NCI-H1105 treated with DMSO at 0.1 percent for 48 hours (cell line): Measurements from ENCODE around the gene SLC9A9.

Experiments
- DNase-seq: peaks from one replicate; lab custom pipeline; 2025; lab: John Stamatoyannopoulos, UW

SLC9A9 gene

DNA sequence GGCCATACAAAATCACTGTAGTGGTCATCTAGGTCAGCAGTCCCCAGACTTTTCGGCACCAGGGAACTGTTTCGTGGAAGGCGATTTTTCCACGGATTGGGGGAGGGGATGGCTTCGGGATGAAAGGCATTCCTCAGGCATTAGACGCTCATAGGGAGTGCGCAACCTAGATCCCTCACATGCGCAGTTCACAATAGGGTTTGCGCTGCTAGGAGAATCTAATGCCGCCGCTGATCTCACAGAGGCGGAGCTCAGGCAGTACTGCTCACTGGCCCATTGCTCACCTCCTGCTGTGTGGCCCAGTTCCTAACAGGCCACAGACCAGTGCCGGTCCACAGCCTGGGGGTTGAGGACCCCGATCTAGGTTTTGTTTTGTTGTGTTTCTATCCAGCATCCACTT is 200.1 kb downstream of the SLC9A9 start:
- DNase-seq: no peak

DNA sequence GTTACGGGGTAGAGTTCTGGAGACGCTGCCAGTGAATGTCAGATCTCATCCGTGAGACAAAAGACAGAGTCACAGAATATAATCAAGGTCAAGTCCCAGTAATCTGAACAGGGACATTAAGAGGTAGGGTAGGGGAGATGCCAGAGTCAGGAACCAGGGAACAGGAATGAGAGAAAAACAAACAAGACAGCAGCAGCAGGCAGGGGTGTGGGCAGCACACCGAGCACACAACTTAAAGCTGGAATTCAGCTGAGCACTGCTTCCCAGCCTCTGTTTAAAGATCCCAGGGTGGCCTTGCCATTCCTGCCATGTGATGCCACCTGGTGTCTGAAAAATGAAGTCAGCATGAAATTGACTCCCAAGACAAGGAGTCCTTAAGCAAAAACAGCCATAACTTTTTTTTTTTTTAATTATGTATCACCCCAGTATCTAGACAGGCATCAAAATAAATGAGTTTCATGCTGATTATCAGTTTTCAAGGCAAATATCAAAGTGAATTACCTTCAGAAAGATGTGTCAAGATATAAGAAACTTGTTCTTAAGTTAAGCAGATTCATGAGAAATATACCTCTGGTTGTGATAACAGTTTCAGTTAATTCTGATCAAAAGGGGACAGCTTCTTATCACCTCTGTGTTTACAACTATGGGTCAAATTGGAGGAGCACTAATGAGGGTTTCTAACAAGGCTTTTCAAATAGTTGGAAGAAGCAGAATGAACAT is 203.7 kb downstream of the SLC9A9 start:
- peak; percentile 88 for DNase-seq

DNA sequence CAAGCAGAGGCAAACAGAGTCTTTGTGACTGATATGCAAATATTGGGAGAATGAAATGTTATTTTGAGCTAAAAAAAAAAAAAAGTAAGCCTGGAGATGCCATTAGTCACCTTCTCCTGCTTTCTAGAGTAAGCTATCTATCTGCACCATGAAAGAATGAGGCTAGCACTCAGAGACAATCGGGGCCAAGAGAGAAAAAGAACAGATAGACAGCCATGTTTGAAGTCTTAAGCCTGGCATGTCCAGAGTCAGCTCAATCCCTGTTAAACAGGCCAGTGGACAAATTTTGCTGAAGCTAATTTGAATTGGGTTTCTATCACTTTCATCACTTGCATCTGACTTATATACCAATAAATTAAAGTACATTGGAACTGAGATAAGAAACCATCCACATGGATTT is 204.4 kb downstream of the SLC9A9 start:
- DNase-seq: no peak

DNA sequence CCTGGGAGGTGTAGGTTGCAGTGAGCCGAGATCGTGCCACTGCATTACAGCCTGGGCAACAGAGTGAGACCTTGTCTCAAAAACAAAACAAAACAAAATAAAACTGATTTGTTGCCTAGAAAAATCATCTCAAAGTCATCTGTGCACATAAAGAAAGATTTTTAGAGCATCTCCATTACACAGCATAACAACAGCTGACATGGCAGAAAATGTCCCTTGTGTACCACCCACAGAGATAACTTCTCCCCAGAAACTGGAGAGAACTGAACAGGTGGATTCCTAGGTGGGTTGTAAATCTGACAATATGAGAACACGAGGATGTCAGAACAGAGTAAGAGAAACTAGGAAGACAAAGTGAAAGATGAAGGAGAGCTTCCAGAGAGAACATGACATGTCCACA is 207.5 kb downstream of the SLC9A9 start:
- DNase-seq: no peak

DNA sequence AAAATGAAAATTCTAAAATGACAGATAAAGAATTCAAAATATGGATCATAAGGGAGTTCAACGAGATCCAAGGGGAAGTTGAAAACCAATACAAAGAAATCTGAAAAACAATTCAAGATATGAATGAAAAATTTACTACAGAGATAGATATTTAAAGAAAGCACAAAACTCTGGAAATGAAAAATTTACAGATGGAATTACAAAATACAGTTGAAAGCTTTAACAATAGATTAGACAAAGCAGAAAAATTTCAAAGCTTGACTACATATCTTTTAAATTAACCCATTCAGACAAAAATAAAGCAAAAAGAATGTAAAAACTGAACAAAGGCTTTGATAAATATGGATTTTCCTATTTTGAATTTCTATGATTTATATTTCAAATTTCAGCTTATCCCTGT is 211.1 kb downstream of the SLC9A9 start:
- DNase-seq: no peak

DNA sequence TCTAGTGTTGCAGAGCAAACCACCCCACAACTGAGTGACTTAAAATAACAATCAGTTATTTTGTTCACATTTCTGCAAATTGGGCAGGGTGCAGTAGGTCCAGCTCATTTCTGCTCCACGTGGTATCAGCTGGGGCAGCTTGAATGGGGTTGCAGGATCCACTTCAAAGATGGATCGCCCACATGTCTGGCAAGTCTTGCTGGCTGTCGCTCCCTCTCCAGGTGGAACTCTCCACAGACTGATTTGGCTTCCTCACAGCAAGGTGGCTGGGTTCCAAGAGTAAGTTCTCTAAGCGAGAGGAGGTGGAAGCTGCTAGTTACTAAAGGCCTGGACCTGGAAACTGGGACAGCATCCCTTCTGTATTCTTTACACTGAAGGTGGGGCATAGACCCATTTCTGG is 213.3 kb downstream of the SLC9A9 start:
- peak; percentile 74 for DNase-seq

DNA sequence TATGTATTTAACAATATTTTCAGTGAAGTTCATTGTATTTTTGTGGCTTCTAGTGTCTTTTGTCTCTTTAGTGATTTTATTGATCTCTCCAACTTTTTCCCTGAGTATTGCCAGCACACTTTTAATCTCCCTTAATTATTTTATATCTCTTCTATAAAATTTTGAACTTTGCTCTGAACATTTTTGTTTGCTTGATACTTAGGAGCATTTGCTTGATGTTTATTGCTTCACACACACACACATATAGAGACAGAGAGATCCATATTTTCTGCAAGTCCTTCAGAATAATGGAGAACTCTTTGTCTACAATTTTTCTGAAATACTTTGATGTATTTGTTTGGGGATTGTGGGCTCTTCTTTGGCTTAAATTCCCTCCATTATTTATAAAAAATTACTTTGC is 213.8 kb downstream of the SLC9A9 start:
- DNase-seq: no peak

DNA sequence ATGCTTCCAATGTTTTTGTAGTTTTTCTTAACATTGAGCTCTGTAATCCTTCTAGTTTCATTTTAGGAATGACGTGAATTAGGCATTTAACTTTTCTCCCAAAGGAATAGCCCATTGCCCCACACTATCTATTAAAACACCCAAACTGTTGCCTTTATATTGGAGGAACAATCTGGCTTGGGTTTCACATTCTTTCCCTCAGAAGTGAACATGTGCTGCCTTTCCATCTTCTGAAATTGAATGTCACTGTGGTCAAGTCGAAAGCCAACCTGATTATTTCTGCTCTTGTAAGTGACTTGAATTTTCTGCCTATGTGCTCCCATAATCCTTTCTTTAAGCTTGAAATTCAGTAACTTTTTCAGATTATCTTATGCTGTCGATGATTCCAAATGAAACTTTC is 214.5 kb downstream of the SLC9A9 start:
- no peak for DNase-seq

DNA sequence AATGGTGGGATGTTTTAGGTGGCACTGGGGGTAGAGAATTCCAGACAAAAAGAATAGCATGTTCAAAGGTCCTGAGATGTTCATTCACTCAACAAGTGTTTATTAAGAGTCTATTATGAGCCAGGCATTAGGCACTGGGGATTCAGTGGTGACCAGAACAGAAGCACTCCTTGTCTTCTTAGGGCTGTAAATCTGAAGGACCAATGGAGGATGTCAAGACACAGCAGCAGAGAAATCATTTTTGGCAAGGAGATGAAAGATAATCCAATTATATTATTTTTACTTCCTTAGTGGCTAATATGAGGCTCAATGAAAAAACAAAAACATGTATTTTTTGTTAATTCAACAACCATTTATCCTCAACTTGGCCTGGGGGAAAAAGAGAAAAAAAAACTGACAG is 218.5 kb downstream of the SLC9A9 start:
- no peak for DNase-seq

DNA sequence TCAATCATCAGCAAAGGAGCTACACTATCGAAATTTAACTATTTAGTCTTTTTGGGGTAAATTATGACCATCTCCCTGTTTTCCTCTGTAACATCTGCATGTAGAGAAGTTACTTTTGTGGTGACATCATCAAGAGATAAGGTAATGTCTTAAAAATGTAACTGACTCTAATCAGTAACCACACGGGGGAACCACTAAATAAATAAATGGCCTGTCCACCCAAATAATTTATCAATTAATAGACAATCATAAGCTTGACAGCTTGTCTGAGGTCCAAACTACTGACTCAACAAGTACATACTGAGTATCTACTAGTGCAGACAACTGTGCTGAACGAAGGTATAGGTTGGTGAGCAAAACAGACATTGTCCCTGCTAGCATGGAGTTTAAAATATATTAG is 219.3 kb downstream of the SLC9A9 start:
- DNase-seq: no peak

DNA sequence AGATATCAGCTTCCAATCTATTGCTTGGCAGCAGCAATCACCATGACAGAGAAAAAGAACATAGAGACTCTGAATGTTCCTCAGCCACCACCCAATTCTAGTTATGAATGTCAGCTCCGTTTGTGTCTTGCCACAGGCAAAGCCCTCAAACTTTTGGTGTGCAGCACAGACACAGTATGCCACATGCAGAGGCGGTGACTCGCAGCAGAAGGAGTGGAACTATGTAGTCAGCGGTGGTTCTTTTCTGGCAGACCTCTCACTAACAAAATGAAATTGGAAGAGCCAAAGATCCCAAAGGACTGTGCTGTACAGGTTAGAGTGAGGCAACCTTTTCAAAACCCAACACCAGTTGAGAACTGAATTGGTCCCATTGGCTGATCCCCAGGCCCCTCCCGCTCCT is 220.9 kb downstream of the SLC9A9 start:
- DNase-seq: no peak

DNA sequence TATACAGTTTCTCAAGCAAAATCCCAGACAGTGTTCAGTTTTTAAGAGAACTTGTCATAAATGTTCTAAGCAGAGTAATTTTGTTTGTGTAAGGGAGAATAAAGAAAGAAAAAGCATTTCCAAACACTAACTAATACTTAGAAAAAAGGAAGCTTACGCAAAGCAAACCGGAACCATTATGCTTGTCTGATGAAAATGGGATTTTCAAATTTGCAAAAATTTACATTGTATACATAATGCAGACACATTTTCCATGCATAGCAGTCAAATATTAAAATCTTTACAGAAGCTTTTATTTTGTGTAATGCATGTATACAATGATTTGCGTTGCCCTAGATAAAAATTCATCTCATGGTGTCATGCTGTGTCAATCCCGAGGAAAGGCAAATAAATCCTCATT is 229.0 kb downstream of the SLC9A9 start:
- DNase-seq: no peak

DNA sequence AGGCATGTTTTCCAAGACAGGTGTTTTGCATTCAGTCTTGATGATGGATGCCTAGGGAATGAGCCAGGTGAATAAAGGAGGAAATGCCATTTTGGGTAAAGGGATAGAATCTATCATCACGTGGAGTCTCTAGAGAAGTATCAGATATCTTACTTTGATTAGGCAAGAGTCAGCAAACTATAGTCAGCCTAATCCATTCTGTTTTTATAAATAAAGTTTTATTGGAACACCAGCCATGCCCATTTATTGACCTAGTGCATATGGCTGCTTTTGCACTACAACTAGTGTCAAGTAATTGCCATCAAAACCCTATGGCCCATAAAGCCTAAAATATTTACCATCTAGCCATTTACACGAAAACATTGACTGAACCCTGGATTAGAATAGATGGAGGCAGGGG is 231.2 kb downstream of the SLC9A9 start:
- DNase-seq: no peak

DNA sequence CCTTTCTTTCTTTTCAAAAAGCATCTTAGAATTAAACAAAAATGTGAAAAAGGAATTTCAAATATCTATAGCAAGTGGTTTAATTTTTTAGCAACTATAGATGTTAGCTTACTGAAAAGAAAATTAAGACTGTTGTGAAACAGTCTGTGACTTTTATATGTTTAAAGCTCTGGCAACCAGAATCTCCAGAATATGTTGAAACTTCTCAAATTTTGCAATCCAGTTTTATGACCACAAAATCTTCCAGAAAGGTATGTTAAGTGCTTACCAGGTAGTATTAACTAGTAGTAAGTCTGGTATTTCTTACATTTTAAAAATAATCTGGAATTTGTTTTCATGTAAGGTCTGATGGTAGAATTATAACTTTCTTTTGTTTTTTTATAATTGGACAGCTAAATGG is 235.0 kb downstream of the SLC9A9 start:
- DNase-seq: no peak

DNA sequence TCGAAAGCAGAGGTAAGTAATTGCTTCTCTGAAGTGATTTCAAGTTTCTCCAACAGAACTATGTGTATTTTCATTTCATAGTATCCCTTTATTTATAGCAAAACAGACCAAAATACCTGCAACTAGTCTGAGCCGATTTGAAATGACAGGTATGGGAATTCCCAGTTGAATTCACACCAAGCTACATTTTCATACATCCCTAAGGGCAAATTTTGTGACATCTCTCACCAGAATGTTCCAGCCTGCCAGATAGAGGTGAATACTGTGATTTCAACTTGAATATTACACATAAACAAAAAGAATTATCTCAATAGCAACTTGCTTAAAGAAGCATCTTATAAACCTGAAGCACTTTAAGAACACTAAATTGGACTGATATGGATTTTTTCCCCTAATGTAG is 235.7 kb downstream of the SLC9A9 start:
- no peak for DNase-seq

DNA sequence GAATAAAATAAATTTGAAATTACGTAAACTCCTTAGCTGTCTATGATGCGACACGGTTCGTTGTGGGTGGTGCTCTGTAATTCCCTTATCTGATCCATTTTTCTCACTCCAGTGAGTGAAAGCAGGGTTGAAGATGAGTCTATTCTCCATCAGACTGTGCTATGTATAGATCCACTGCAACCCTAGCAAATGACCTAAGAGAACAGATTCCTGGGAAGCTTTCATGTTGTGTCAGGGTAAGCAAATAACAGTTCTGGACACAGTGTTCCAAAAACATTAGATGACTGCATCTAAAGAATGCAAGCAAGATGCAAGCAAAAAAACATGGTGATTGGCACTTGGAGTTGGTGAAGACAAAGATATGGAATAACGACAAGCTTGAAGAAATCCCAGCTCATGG is 239.3 kb downstream of the SLC9A9 start:
- DNase-seq: no peak

DNA sequence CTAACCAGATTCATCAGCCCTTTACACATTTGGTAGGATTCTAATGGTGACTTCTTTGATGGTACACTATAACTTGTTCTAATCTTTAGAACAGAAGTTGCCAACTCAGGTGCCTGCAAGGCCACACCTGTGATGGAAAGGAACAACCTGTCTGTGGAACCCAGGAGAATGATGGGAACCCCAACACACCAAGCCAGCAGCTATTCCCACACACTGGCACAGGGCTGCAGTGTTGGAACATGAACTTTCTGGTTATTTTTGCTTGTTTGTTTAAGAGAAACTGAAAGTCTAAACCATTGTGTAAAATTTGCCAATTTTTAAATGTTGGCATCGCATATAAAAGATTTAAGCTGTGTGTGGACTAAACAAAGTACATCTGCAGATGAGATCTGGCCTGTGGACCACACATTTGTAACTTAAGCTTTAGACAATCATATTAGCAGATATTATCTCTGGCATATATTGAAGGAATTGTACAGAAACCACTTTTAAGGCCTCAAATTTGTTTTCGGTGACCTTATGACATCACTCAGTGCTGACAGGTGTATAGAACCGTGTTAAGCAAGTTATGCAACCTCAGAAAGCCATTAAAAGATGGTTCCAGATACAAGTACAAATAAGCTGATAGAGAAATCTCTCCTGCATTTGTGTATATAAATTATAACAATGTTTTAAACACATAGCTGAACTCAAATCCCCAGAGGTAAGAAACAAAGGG is 242.9 kb downstream of the SLC9A9 start:
- DNase-seq: no peak

DNA sequence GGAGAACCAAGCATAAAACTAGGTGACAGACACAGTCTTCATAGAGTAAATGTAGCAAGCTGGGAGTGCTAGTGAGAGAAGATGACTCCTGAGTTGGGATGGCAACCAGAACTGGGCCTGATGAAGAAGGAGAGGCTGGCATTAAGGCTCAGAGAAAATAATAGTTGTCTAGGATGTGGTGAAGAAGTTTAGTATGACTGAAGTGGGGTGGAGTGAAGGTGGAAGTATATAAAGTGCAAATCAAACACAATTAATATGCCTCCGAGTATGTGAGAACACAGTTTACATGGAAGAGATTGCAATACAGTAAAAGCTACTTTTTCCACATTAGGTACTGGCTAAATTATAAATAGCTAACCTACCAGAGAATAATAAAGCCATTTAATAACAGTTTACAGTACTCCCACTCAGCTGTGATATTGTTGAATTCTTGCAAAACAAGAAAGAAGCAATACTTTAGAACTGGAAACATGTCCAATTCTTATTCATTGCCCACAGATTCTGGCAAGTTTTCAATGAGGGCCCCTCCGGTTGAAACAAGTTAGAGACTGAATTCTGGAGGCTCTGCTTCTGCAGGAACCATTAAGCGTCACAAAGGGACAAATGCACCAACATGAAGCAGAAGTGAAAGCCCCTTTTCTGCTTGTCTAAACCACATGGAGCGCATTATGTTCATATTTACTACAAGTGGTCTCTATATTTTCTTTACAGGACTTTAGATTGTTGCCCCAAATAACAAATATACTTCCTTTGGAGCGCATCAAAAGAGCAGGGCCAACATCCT is 243.7 kb downstream of the SLC9A9 start:
- no peak for DNase-seq

DNA sequence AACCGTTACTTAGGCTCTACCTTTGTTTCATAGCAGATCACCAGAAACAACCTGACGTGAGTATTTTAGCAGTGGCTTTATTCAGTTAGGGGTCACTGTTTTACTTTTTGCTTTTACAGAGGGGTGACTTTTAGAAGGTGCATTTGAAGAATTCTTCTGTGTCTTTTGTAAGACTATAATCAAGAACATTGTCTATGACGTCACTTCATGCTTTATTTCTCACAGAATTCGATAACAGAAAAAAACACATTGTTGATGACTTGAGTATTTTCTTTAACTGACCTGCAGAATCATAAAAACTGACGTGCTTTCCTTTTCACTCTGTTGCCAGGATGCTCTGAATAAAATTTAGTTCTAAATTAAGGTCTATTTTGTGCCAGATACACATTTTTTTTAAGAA is 244.5 kb downstream of the SLC9A9 start:
- DNase-seq: no peak

DNA sequence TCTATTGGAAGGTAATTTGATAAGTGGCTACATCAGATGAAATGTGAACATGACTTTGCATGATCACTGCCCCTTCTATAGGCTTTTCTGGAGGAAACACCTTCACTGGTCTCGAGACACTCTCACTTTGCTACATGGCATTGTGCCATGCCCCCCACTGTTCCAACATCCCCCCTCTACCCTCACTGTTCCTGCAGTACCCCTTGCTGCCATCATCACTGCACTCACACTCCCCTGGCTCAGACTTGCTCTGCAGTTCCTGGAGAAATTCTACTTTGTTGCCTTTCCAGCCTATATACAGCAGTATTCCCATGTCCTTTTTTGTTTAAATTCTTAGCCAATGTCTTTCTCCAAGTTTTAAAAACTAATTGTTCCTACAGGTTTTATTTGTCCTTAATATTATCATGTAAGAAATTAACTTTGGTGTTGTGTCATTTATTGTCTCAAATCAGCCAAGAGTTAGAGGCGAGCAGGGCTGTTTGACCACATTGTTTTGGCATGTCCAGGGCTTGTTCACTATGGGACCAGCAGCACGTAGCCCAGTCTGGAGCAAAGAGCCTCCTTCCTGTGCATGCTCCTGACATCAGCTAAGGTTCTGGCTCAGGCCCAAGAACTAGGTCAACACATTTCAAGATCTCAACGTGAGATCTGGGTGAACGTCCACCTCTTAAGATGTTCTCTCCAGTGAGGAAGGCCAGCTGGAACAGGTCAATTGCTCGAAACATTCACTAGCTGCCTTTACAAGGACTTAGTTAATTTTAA is 246.4 kb downstream of the SLC9A9 start:
- no peak for DNase-seq

DNA sequence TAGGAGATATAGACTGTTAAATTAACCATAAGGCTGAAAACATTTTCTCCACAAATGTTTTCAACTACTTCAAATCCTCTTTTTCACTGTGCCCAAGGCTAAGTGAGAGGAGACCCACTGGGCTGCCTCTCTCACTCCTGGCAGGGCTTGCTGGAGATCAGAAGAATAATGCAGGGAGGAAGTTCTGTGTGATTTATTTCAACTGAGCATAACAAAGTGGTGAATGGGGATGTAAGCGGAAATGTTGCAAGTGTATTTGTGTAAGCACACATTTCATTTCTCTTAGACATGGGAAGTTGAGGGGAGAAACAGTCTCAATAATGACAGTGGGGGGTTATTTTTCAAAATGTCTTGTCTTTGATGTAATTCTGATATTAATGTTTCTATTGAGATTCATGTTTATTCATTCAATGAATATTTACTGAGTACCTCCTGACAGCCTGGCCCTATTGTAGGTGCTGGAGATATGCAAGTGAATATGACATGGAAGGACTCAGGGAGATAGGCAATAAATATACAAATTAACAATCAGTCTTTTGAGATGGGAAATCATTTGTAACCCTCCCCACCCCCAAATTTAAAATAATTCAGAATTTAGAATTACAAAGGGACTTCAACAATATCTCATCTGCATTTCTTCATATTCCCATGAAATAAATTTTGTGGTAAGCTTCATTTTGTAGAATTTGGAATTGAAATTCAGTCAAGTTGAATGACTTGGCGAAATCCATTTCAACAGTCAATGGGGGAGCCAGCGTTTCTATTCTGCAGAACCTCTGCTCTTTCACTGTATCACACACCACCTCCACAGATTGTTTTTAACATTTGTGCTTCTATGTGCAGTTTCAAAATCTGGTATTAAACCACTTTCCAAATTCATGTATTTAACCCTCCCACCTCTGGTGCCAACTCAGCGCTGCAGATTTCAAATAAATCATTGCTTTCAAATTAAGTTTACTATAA is 247.2 kb downstream of the SLC9A9 start:
- DNase-seq: no peak
